Endothelial cell of umbilical vein (primary cell): ENCODE measurements around the gene MAGEE2. TPM values are rescaled to one million over a fixed set of nuclear protein-coding genes. Genes with fewer than 3 reads are reported as not detected.

ENCODE experiments used
- Bru-seq: library from RNA; stranded (reverse); fragments of 400-500 nt; gene quantifications from one replicate; lab custom pipeline; 2021; lab: Mats Ljungman, UMichigan
- BruChase-seq, 2 experiments: library from RNA; stranded (reverse); fragments of 400-500 nt; gene quantifications; one replicate each; lab custom pipeline; 2021; lab: Mats Ljungman, UMichigan
- BruUV-seq: library from RNA; stranded (reverse); fragments of 400-500 nt; replicated peaks from 2 replicates; lab custom pipeline; 2021; lab: Mats Ljungman, UMichigan
- CTCF ChIA-PET: fragments of 300-600, 350-600 bp; sonication (Branson Sonifier 250); formaldehyde crosslinking; loops from one replicate; lab custom pipeline; 2021; ENCODE audit warnings: antibody characterized with exemption, inconsistent platforms; lab: Charles Lee
- POLR2A ChIA-PET: fragments of 300-600, 350-600 bp; sonication (Branson Sonifier 250); formaldehyde crosslinking; loops from one replicate; lab custom pipeline; 2021; ENCODE audit warnings: antibody characterized with exemption, inconsistent platforms; lab: Charles Lee
- DNase-seq: peaks from one replicate; pipeline ENCODE4 v3.0.0-alpha.2; 2011; ENCODE audit warnings: low read depth, low spot score
- FAIRE-seq: peaks from 2 replicates; lab custom pipeline; 2011; peaks lifted over from hg19 to GRCh38; lab: Jason Lieb, UNC
- H2AFZ ChIP-seq: 2 replicates; pipeline ENCODE4 v1.6.0; 2012; ENCODE audit warnings: low read depth, low read length, control low read depth, inconsistent platforms
- H3K27ac ChIP-seq: 2 replicates; pipeline ENCODE4 v1.5.1; 2011; ENCODE audit warnings: low read depth, mild to moderate bottlenecking, control low read depth, low read length, moderate library complexity; ENCODE audit not compliant: insufficient read depth
- H3K27me3 ChIP-seq, 2 experiments: 2 replicates each; pipeline versions ENCODE4 v1.6.0 to v1.6.1; 2011; ENCODE audit warnings: low read length in 2 of 2, mixed read lengths in 1 of 2; ENCODE audit not compliant: control insufficient read depth in 2 of 2, insufficient read depth in 2 of 2
- H3K36me3 ChIP-seq, 2 experiments: 2 replicates in 1 of 2; 3 replicates in 1 of 2; pipeline ENCODE4 v1.5.1; 2011; ENCODE audit warnings: low read length in 2 of 2, mild to moderate bottlenecking in 1 of 2, moderate library complexity in 1 of 2; ENCODE audit not compliant: control insufficient read depth in 2 of 2, insufficient read depth in 2 of 2; ENCODE audit errors: extremely low read depth in 1 of 2
- H3K4me1 ChIP-seq: 3 replicates; pipeline ENCODE4 v1.5.1; 2011; ENCODE audit warnings: mild to moderate bottlenecking, low read length; ENCODE audit not compliant: control insufficient read depth, insufficient read depth; ENCODE audit errors: extremely low read depth
- H3K4me2 ChIP-seq: 2 replicates; pipeline ENCODE4 v1.6.1; 2011; ENCODE audit warnings: low read length, control low read depth, mixed read lengths; ENCODE audit not compliant: insufficient read depth
- H3K4me3 ChIP-seq, 3 experiments: fragments of 200-600 bp in 1 of 3; sonication (generic), shearing (Covaris generic) in 1 of 3; replicated peaks in 1 of 3; 2 replicates each; pipeline ENCODE4 v1.5.1; 2011 to 2016; ENCODE audit warnings: control low read depth in 3 of 3, low read length in 3 of 3, mild to moderate bottlenecking in 2 of 3, inconsistent platforms in 1 of 3, low read depth in 1 of 3, moderate library complexity in 1 of 3; ENCODE audit not compliant: insufficient read depth in 1 of 3
- H3K79me2 ChIP-seq: 2 replicates; pipeline ENCODE4 v1.6.0; 2012; ENCODE audit warnings: low read length, inconsistent platforms; ENCODE audit not compliant: control insufficient read depth, insufficient read depth
- H3K9ac ChIP-seq: replicated peaks from 2 replicates; pipeline ENCODE3; 2011; ENCODE audit warnings: low read length, control low read depth; ENCODE audit not compliant: insufficient read depth; ENCODE audit errors: extremely low read depth
- H3K9me1 ChIP-seq: replicated peaks from 3 replicates; pipeline ENCODE4 v1.6.0; 2011; ENCODE audit warnings: mild to moderate bottlenecking, low read length; ENCODE audit not compliant: control insufficient read depth, insufficient read depth; ENCODE audit errors: extremely low read depth
- H3K9me3 ChIP-seq: replicated peaks from 2 replicates; pipeline ENCODE4 v1.5.1; 2012; ENCODE audit warnings: low read length, inconsistent platforms; ENCODE audit not compliant: control insufficient read depth, insufficient read depth
- H4K20me1 ChIP-seq: replicated peaks from 2 replicates; pipeline ENCODE3; 2011; ENCODE audit warnings: mild to moderate bottlenecking, low read length; ENCODE audit not compliant: control insufficient read depth, insufficient read depth; ENCODE audit errors: extremely low read depth
- EZH2 ChIP-seq: IDR thresholded peaks from 2 replicates; pipeline ENCODE4 v1.6.1; 2012; ENCODE audit warnings: borderline replicate concordance, low read depth, mild to moderate bottlenecking, moderate library complexity, low read length, inconsistent platforms; ENCODE audit not compliant: severe bottlenecking
- FOS ChIP-seq: IDR thresholded peaks from 2 replicates; pipeline ENCODE4 v1.6.1; 2011; ENCODE audit warnings: mild to moderate bottlenecking, low read length, moderate library complexity, borderline replicate concordance; ENCODE audit not compliant: insufficient read depth
- GATA2 ChIP-seq: IDR thresholded peaks from 2 replicates; pipeline ENCODE4 v1.7.0; 2011; ENCODE audit warnings: low read depth, mild to moderate bottlenecking, moderate library complexity, mixed read lengths, low read length; ENCODE audit not compliant: insufficient read length, insufficient read depth
- JUN ChIP-seq: IDR thresholded peaks from 2 replicates; pipeline ENCODE4 v1.6.1; 2011; ENCODE audit warnings: borderline replicate concordance, low read depth; ENCODE audit not compliant: insufficient read length, insufficient read depth
- MYC ChIP-seq: IDR thresholded peaks from one replicate; pipeline ENCODE4 v1.6.1; 2011; ENCODE audit warnings: mild to moderate bottlenecking, low read depth, low read length
- POLR2A ChIP-seq: IDR thresholded peaks from 2 replicates; pipeline ENCODE4 v1.6.1; 2012; ENCODE audit warnings: low read depth, mild to moderate bottlenecking, control low read depth, low read length
- POLR2AphosphoS5 ChIP-seq: IDR thresholded peaks from 2 replicates; pipeline ENCODE4 v1.6.1; 2012; ENCODE audit warnings: low read depth, mild to moderate bottlenecking, control low read depth, low read length, moderate library complexity; ENCODE audit not compliant: insufficient read depth
- dilution Hi-C: fragments of 300-500 bp; cut with MboI; formaldehyde crosslinking; loops from one replicate; pipeline ENCODE4 v1.15.0; 2019; ENCODE audit warnings: low sequenced_read_pairs; ENCODE audit not compliant: extremely low pct_ligation_motif_present
- intact Hi-C: fragments of 100-400 bp; cut with micrococcal nuclease; formaldehyde crosslinking; loops from one replicate; pipeline ENCODE4 v1.10.0; 2022
- long read RNA-seq: library from polyadenylated mRNA; stranded (forward); transcript quantifications from one replicate; pipeline ENCODE4 v2.0.0, GENCODE V29; 2021
- polyA minus RNA-seq, 3 experiments: library from RNA; depleted of rRNA, polyadenylated mRNA; stranded (reverse); fragments of >200 nt; gene quantifications; 1 replicate in 1 of 3; 2 replicates in 2 of 3; pipeline ENCODE4 v1.2.3, GENCODE V29; 2011
- polyA plus RNA-seq, 4 experiments: library from polyadenylated mRNA; depleted of rRNA in 3 of 4; stranded (reverse) in 3 of 4; unstranded in 1 of 4; fragments of >200 nt; gene quantifications; 2 replicates each; pipeline versions ENCODE4 v1.2.1 to v1.2.3, GENCODE V29; 2011 to 2012; ENCODE audit warnings: missing spikeins in 1 of 4
- total RNA-seq: library from RNA; stranded (reverse); gene quantifications from 2 replicates; pipeline ENCODE4 v1.2.3, GENCODE V29; 2021
- TF ChIP-seq, protein P1 (sequence below): IDR thresholded peaks from 2 replicates; pipeline ENCODE4 v1.6.1; 2011; ENCODE audit not compliant: insufficient read depth, insufficient read length
- TF ChIP-seq, protein P2 (sequence below), 2 donors: IDR thresholded peaks; 1 replicate in 1 of 2; 2 replicates in 1 of 2; pipeline ENCODE4 v1.5.1; 2011; ENCODE audit warnings: low read length in 2 of 2, mild to moderate bottlenecking in 2 of 2, moderate library complexity in 2 of 2, control low read depth in 1 of 2, inconsistent platforms in 1 of 2, low read depth in 1 of 2; ENCODE audit not compliant: insufficient read depth in 1 of 2; ENCODE audit errors: extremely low read depth in 1 of 2

MAGEE2 gene
- total RNA-seq (not detected in 2 replicates), polyA plus RNA-seq (not detected in 2 replicates), polyA minus RNA-seq (not detected in 2 replicates), Bru-seq, nascent RNA (not detected), BruChase-seq, experiment 1, labeled RNA remaining after a 6-hour chase (not detected), BruChase-seq, experiment 2, labeled RNA remaining after a 2-hour chase (not detected)
- polyA plus RNA-seq (2011; cell fraction: cytosol; rRNA removed), result not detected in 2 replicates
- polyA plus RNA-seq (2011; cell fraction: nucleus; rRNA removed), result not detected in 2 replicates
- not detected in 2 replicates for polyA plus RNA-seq (2012)
- not detected for polyA minus RNA-seq (2011; cell fraction: cytosol; rRNA and poly(A)+ RNA removed)
- not detected in 2 replicates for polyA minus RNA-seq (2011; cell fraction: nucleus; rRNA and poly(A)+ RNA removed)
- long read RNA-seq, result 0 reads

DNA sequence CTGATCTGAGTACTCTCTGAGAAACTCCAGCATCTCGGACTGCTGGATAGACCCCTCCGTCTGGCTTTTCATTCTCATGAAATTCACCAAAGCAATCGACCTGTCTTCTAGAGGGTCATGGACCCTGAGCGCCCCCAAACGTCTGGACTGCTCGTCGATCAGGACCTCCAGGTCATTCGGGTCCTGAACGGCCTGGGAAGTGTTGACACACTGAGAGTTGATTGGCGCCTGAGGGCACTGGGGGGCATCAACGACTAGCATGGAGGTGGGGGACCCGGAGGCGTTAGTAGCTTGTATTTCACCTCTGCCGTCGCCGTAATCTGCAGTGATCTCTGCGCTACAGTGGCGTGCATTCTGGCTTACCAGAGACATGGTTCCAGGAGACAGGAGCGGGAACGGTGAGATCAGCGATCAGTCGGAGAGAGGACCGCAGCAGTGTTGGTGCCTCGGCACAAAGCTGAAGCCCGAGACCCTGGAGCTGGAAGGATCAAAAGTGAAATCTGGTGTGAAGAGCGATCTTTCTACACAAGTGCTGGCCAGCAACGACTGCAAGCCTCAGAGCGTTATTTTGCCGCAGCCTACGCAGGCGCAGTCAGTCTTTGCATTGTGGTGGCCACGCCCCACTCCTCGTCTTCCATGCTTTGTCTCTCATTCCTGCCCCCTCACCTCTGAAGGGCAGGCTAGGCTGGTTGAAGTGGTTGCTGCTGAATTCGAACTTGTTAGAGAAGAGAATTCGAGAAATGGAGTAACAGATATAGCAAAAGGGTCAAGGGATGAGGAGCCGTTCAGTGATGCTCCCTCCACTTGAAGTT, at the start of gene MAGEE2:
Gene MAGEE2, minus strand, starts transcription at position 575 of the 812 bp plus-strand sequence. Its CDS starts 203 bp downstream, at position 372.
- FAIRE-seq (peak; percentile 28), DNase-seq (no peak)
- Histone ChIP-seq H3K4me2 (no peak within 1 kb of the TSS), H3K27ac (no peak within 1 kb of the TSS), H4K20me1 (no peaks in the 10 kb centered on the region), H3K4me1 (no peaks in the 10 kb centered on the region), H3K36me3 (no peaks in the 10 kb centered on the region), H3K9me1 (no peaks in the 10 kb centered on the region), H3K27me3 (no peaks in the 10 kb centered on the region), H3K9ac (no peak within 1 kb of the TSS), H2AFZ (no peak within 1 kb of the TSS), H3K79me2 (no peaks in the 10 kb centered on the region), H3K4me3 (no peak within 1 kb of the TSS), H3K9me3 (no peaks in the 10 kb centered on the region)
- intact Hi-C loops, result no loop called here
- TF ChIP-seq, protein P1, sequence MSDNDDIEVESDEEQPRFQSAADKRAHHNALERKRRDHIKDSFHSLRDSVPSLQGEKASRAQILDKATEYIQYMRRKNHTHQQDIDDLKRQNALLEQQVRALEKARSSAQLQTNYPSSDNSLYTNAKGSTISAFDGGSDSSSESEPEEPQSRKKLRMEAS, result no peak
- TF ChIP-seq POLR2A (no peak), POLR2AphosphoS5 (no peak), JUN (no peak), GATA2 (no peak), MYC (no peak), FOS (no peak), EZH2 (no peak)
- TF ChIP-seq, protein P2, sequence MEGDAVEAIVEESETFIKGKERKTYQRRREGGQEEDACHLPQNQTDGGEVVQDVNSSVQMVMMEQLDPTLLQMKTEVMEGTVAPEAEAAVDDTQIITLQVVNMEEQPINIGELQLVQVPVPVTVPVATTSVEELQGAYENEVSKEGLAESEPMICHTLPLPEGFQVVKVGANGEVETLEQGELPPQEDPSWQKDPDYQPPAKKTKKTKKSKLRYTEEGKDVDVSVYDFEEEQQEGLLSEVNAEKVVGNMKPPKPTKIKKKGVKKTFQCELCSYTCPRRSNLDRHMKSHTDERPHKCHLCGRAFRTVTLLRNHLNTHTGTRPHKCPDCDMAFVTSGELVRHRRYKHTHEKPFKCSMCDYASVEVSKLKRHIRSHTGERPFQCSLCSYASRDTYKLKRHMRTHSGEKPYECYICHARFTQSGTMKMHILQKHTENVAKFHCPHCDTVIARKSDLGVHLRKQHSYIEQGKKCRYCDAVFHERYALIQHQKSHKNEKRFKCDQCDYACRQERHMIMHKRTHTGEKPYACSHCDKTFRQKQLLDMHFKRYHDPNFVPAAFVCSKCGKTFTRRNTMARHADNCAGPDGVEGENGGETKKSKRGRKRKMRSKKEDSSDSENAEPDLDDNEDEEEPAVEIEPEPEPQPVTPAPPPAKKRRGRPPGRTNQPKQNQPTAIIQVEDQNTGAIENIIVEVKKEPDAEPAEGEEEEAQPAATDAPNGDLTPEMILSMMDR (IDR thresholded peaks at IDR 0.05; ENCODE audit: extremely low read depth in 1 of 2, insufficient read depth in 1 of 2, low read depth in 1 of 2, low read length in 2 of 2), result no peak
- ChIA-PET POLR2A (no interaction called here), CTCF (no interaction called here)
- no TSS peak for BruUV-seq
- dilution Hi-C loops, result no loop called here
